A673 (cell line): ENCODE results near the gene TAS2R16.

Experiments used
- CTCF ChIP-seq: fragments of 300-800, 200-600 bp; sonication (generic); conservative IDR thresholded peaks from 2 replicates; pipeline ENCODE4 v1.5.1; 2017; ENCODE audit warnings: low read depth, mild to moderate bottlenecking, antibody characterized with exemption, low read length, moderate library complexity, mixed read lengths
- EZH2 ChIP-seq: fragments of 200-600 bp; sonication (generic); IDR thresholded peaks from 2 replicates; pipeline ENCODE4 v1.6.1; 2017; ENCODE audit warnings: borderline replicate concordance, low read depth, mild to moderate bottlenecking, mixed read lengths, antibody characterized with exemption, low read length; ENCODE audit not compliant: poor library complexity, severe bottlenecking

GRCh38 chr7:122970740-122971725 is 24.5 kb downstream of the TAS2R16 start:
- TF ChIP-seq CTCF: no peak
- no peak for TF ChIP-seq EZH2
